Activated T-cell treated with anti-CD3 and anti-CD28 coated beads, Interleukin-2, amount 50 U/mL, for 24 hours (primary cell): Measurements from ENCODE around the gene SELENOK.

Source experiments
- DNase-seq: peaks from one replicate; pipeline ENCODE4 v3.0.0-alpha.2; 2020
- H3K27ac Mint-ChIP-seq: 2 replicates; pipeline ENCODE4 v1.8.0; 2020; ENCODE audit warnings: mild to moderate bottlenecking, mixed read lengths
- H3K27me3 Mint-ChIP-seq: 2 replicates; pipeline ENCODE4 v1.8.0; 2020; ENCODE audit warnings: mixed read lengths
- H3K36me3 Mint-ChIP-seq: 2 replicates; pipeline ENCODE4 v1.8.0; 2020; ENCODE audit warnings: low read depth, mixed read lengths
- H3K4me1 Mint-ChIP-seq: 2 replicates; pipeline ENCODE4 v1.8.0; 2020; ENCODE audit warnings: low read depth, mixed read lengths
- H3K4me3 Mint-ChIP-seq: 2 replicates; pipeline ENCODE4 v1.8.0; 2020; ENCODE audit warnings: mild to moderate bottlenecking, moderate library complexity, mixed read lengths
- H3K9me3 Mint-ChIP-seq: 2 replicates; pipeline ENCODE4 v1.8.0; 2020; ENCODE audit warnings: mixed read lengths

Gene SELENOK

GRCh38 chr3:53842436-53843194 lies 49.0 kb downstream of the SELENOK start:
- Mint-ChIP-seq H3K27me3 (peaks cover 51% of the 10 kb centered on the region), H3K4me3 (no peak overlapping the region)

GRCh38 chr3:53841296-53841695 lies 50.4 kb downstream of the SELENOK start:
- Mint-ChIP-seq H3K4me1 (peaks cover 2% of the 10 kb centered on the region), H3K4me3 (no peak overlapping the region), H3K9me3 (no peaks in the 10 kb centered on the region), H3K27ac (no peak overlapping the region), H3K36me3 (no peaks in the 10 kb centered on the region), H3K27me3 (peaks cover 39% of the 10 kb centered on the region)
- DNase-seq, result no peak

More at GRCh38 chr3:53842436-53843194, 49.0 kb downstream of the SELENOK start:
- Mint-ChIP-seq H3K9me3 (no peaks in the 10 kb centered on the region), H3K36me3 (no peaks in the 10 kb centered on the region), H3K27ac (no peak overlapping the region), H3K4me1 (peaks cover 9% of the 10 kb centered on the region)
- no peak for DNase-seq

GRCh38 chr3:53837331-53837730 lies 54.3 kb downstream of the SELENOK start:
- Mint-ChIP-seq H3K9me3 (no peaks in the 10 kb centered on the region), H3K27me3 (peaks cover 5% of the 10 kb centered on the region), H3K27ac (no peak overlapping the region), H3K4me1 (no peaks in the 10 kb centered on the region), H3K36me3 (no peaks in the 10 kb centered on the region), H3K4me3 (no peak overlapping the region)
- no peak for DNase-seq

- no peak overlapping the region for H3K4me3 Mint-ChIP-seq
- no peaks in the 10 kb centered on the region for H3K36me3 Mint-ChIP-seq
- H3K27me3 Mint-ChIP-seq, result peaks cover 3% of the 10 kb centered on the region
- no peaks in the 10 kb centered on the region for H3K9me3 Mint-ChIP-seq
- no peak for DNase-seq
- H3K4me1 Mint-ChIP-seq, result no peaks in the 10 kb centered on the region
- no peak overlapping the region for H3K27ac Mint-ChIP-seq
Measured at GRCh38 chr3:53836084-53836872, 55.4 kb downstream of the SELENOK start.

- no peak for DNase-seq
- Mint-ChIP-seq H3K36me3 (no peaks in the 10 kb centered on the region), H3K4me3 (no peak overlapping the region), H3K27ac (no peak overlapping the region), H3K9me3 (no peaks in the 10 kb centered on the region), H3K27me3 (peaks cover 3% of the 10 kb centered on the region), H3K4me1 (no peaks in the 10 kb centered on the region)
Measured at GRCh38 chr3:53835257-53835656, 56.4 kb downstream of the SELENOK start.

GRCh38 chr3:53834429-53835095 lies 57.1 kb downstream of the SELENOK start:
- Mint-ChIP-seq H3K4me3 (no peak overlapping the region), H3K27me3 (peaks cover 3% of the 10 kb centered on the region), H3K36me3 (no peaks in the 10 kb centered on the region), H3K27ac (no peak overlapping the region), H3K9me3 (no peaks in the 10 kb centered on the region), H3K4me1 (no peaks in the 10 kb centered on the region)
- DNase-seq, result no peak
